Mesendoderm (in vitro differentiated cells): ENCODE data around the gene EEA1.
"Not testable (repeated sequence)": the region's sequence is repeated elsewhere in the genome, so short reads cannot be mapped to it uniquely, and the experiment has no call there.

Experiments
- DNase-seq: peaks from one replicate; pipeline ENCODE4 v3.0.0; 2013
- H2AK5ac ChIP-seq: 2 replicates; pipeline ENCODE4 v1.6.1; 2013; ENCODE audit warnings: low read length, inconsistent platforms
- H2BK120ac ChIP-seq: 2 replicates; pipeline ENCODE4 v1.6.1; 2013; ENCODE audit warnings: low read depth, mild to moderate bottlenecking, low read length, moderate library complexity, mixed read lengths
- H2BK15ac ChIP-seq: replicated peaks from 2 replicates; pipeline ENCODE4 v1.6.1; 2013; ENCODE audit warnings: low read depth, mild to moderate bottlenecking, moderate library complexity
- H2BK5ac ChIP-seq: 2 replicates; pipeline ENCODE4 v1.6.1; 2013; ENCODE audit warnings: low read length, inconsistent platforms
- H3K18ac ChIP-seq: 2 replicates; pipeline ENCODE4 v1.6.1; 2013; ENCODE audit warnings: mild to moderate bottlenecking, low read length, mixed read lengths
- H3K23ac ChIP-seq: one replicate; pipeline ENCODE4 v1.6.1; 2013; ENCODE audit warnings: low read length
- H3K27ac ChIP-seq: 2 replicates; pipeline ENCODE4 v1.5.1; 2013; ENCODE audit warnings: low read depth, mild to moderate bottlenecking, inconsistent platforms, low read length, moderate library complexity
- H3K27me3 ChIP-seq: 2 replicates; pipeline ENCODE4 v1.6.1; 2013; ENCODE audit warnings: low read length, control low read depth, mild to moderate bottlenecking, inconsistent platforms; ENCODE audit not compliant: insufficient read depth, poor library complexity
- H3K36me3 ChIP-seq: 2 replicates; pipeline ENCODE4 v1.6.1; 2013; ENCODE audit warnings: low read length, inconsistent platforms; ENCODE audit not compliant: control insufficient read depth, insufficient read depth
- H3K4ac ChIP-seq: one replicate; pipeline ENCODE4 v1.6.1; 2013; ENCODE audit warnings: low read depth, mild to moderate bottlenecking, low read length, moderate library complexity
- H3K4me1 ChIP-seq: 2 replicates; pipeline ENCODE4 v1.6.1; 2013; ENCODE audit warnings: low read depth, low read length, inconsistent platforms; ENCODE audit not compliant: control insufficient read depth
- H3K4me2 ChIP-seq: 2 replicates; pipeline ENCODE4 v1.6.1; 2013; ENCODE audit warnings: low read length
- H3K4me3 ChIP-seq: 2 replicates; pipeline ENCODE4 v1.5.1; 2013; ENCODE audit warnings: mild to moderate bottlenecking, low read length
- H3K56ac ChIP-seq: one replicate; pipeline ENCODE4 v1.6.1; 2013; ENCODE audit warnings: low read length
- H3K79me1 ChIP-seq: 2 replicates; pipeline ENCODE4 v1.6.1; 2013; ENCODE audit warnings: low read length, inconsistent platforms
- H3K79me2 ChIP-seq: 2 replicates; pipeline ENCODE4 v1.6.1; 2013; ENCODE audit warnings: mild to moderate bottlenecking, low read length; ENCODE audit not compliant: control insufficient read depth, insufficient read depth
- H3K9ac ChIP-seq: 2 replicates; pipeline ENCODE4 v1.6.1; 2013; ENCODE audit warnings: low read length, inconsistent platforms
- H4K5ac ChIP-seq: one replicate; pipeline ENCODE4 v1.6.1; 2013; ENCODE audit warnings: low read length
- H4K8ac ChIP-seq: one replicate; pipeline ENCODE4 v1.6.1; 2013; ENCODE audit warnings: low read depth, mild to moderate bottlenecking, control low read depth, low read length, moderate library complexity
- WGBS: extraction: QIAGEN DNeasy Blood & Tissue Kit; methylation state at CpG from one replicate; pipeline ENCODE4 v1.1.7; 2013; ENCODE audit warnings: low lambda C conversion rate, missing lambda C conversion rate; ENCODE audit not compliant: insufficient coverage; ENCODE audit errors: extremely low coverage; 5-methylcytosine and 5-hydroxymethylcytosine counted together

Gene EEA1

GRCh38 chr12:92756898-92757596 is 172.0 kb downstream of the EEA1 start:
- Histone ChIP-seq H3K4me2 (no peak overlapping the region), H3K36me3 (no peaks in the 10 kb centered on the region), H2BK120ac (no peak overlapping the region), H2AK5ac (no peak overlapping the region), H3K23ac (no peak overlapping the region), H3K79me2 (no peaks in the 10 kb centered on the region), H3K27me3 (no peaks in the 10 kb centered on the region), H3K56ac (no peak overlapping the region), H4K8ac (no peak overlapping the region), H3K4me1 (no peaks in the 10 kb centered on the region), H3K9ac (no peak overlapping the region), H2BK5ac (no peak overlapping the region), H4K5ac (no peak overlapping the region), H3K79me1 (no peaks in the 10 kb centered on the region), H3K4me3 (no peak overlapping the region), H3K27ac (no peak overlapping the region), H3K18ac (no peak overlapping the region), H2BK15ac (no peak overlapping the region), H3K4ac (no peak overlapping the region)
- no peak for DNase-seq
- WGBS = no CpG with 5 or more reads among the region's 3 CpGs

DNA sequence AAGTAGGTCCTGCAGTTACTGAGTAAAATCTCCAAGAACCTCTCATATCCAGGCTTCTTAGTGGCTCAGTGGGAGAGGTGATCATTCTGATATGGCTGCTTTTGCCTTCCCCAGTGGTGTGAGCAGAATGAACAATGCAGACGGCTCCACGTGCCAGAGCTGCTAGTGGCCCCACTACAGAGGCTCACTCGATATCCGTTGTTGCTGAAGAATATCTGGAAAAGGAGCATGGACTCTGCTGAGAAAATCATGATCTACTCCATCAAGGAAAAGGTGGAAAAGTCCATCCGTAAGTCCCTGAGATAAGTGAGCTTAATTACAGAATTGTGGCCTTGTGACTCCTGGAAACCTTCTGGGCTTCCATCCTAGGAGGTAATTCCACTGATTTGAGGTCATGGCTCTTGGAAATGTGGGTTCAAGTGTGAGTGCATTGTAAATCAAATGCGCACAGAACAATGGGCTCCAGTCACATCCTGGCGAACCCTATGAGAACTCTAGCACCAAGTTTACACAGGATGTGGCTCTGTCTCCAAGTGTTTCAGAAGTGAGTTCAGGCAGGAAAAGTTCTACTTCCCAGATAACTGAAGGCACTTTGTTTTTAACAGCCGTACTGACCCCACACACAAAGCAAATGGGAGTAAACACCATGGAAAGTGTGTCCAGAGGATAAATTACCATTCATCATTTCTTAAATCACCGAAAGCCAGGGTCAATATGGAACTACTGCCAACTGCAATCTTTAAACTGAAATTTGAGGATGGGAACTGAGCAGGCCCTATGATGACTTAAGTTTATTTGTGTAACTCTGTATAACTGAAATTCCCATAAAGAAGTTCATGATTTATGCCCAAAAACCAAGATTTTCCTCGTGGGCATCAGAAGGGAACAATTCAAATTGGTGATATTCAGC is 174.9 kb downstream of the EEA1 start:
- no peak overlapping the region for H2BK5ac ChIP-seq
- no peak overlapping the region for H3K4me3 ChIP-seq
- no peak overlapping the region for H3K4ac ChIP-seq
- no peak overlapping the region for H2BK15ac ChIP-seq
- H4K8ac ChIP-seq = no peak overlapping the region
- H2BK120ac ChIP-seq = no peak overlapping the region
- H2AK5ac ChIP-seq = no peak overlapping the region
- no peak overlapping the region for H3K4me2 ChIP-seq
- H3K9ac ChIP-seq = no peak overlapping the region
- H4K5ac ChIP-seq = no peak overlapping the region
- peak; percentile 3 for DNase-seq
- H3K18ac ChIP-seq = no peak overlapping the region
- H3K23ac ChIP-seq = no peak overlapping the region
- WGBS = no CpG with 5 or more reads among the region's 10 CpGs
- H3K27ac ChIP-seq = no peak overlapping the region
- no peaks in the 10 kb centered on the region for H3K4me1 ChIP-seq
- no peaks in the 10 kb centered on the region for H3K79me1 ChIP-seq
- H3K79me2 ChIP-seq = no peaks in the 10 kb centered on the region
- H3K27me3 ChIP-seq = no peaks in the 10 kb centered on the region
- no peaks in the 10 kb centered on the region for H3K36me3 ChIP-seq
- H3K56ac ChIP-seq = no peak overlapping the region

DNA sequence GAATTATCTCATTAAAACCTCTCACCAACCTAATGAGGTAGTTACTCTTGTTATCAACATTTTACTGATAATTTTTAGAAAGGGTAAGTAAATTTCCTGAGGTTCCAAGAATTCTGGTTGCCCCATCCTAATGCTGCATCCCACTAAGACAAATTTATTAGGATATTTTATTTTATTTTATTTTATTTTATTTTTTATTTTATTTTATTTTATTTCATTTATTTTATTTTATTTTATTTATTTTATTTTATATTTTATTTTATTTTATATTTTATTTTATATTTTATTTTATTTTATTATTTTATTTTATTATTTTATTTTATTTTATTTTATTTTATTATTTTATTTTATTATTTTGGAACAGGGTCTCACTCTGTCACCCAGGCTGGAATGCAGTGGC is 179.4 kb downstream of the EEA1 start:
- not testable (repeated sequence) for H3K56ac ChIP-seq, H3K79me1 ChIP-seq, H3K79me2 ChIP-seq

DNA sequence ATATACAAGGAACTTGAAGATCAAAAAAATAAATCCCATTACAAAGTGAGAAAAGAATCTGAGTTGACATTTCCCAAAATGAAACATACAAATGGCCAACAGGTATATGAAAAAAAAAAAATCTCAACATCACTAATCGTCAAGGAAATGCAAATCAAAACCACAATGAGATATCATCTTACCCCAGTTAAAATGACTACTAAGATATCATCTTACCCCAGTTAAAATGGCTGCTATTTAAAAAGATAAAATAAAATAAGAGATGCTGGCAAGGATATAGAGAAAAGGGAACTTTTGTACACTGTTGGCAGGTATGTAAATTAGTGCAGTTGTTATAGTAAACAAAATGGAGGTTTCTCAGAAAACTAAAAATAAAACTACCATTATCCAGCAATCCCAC is 181.9 kb downstream of the EEA1 start:
- Histone ChIP-seq H3K4me2 (no peak overlapping the region), H3K56ac (no peak overlapping the region), H2BK5ac (no peak overlapping the region), H3K23ac (no peak overlapping the region), H2BK15ac (no peak overlapping the region), H3K27ac (no peak overlapping the region), H3K79me2 (no peaks in the 10 kb centered on the region), H3K18ac (no peak overlapping the region), H4K5ac (no peak overlapping the region), H3K27me3 (no peaks in the 10 kb centered on the region), H3K79me1 (no peaks in the 10 kb centered on the region), H2AK5ac (no peak overlapping the region), H3K9ac (no peak overlapping the region), H3K36me3 (no peaks in the 10 kb centered on the region), H3K4me3 (no peak overlapping the region), H3K4ac (no peak overlapping the region), H4K8ac (no peak overlapping the region), H3K4me1 (no peaks in the 10 kb centered on the region), H2BK120ac (no peak overlapping the region)
- no peak for DNase-seq
- no CpG with 5 or more reads among the region's 1 CpG for WGBS

More for the DNA sequence above, 179.4 kb downstream of the EEA1 start:
- H3K4me3 ChIP-seq, H3K18ac ChIP-seq, H2BK120ac ChIP-seq, H2BK15ac ChIP-seq, H3K9ac ChIP-seq, DNase-seq, H2BK5ac ChIP-seq, H3K27ac ChIP-seq, H3K4me2 ChIP-seq, H3K4ac ChIP-seq, H4K5ac ChIP-seq, H4K8ac ChIP-seq, H3K23ac ChIP-seq, H3K27me3 ChIP-seq, H2AK5ac ChIP-seq, H3K36me3 ChIP-seq, H3K4me1 ChIP-seq: not testable (repeated sequence)

DNA sequence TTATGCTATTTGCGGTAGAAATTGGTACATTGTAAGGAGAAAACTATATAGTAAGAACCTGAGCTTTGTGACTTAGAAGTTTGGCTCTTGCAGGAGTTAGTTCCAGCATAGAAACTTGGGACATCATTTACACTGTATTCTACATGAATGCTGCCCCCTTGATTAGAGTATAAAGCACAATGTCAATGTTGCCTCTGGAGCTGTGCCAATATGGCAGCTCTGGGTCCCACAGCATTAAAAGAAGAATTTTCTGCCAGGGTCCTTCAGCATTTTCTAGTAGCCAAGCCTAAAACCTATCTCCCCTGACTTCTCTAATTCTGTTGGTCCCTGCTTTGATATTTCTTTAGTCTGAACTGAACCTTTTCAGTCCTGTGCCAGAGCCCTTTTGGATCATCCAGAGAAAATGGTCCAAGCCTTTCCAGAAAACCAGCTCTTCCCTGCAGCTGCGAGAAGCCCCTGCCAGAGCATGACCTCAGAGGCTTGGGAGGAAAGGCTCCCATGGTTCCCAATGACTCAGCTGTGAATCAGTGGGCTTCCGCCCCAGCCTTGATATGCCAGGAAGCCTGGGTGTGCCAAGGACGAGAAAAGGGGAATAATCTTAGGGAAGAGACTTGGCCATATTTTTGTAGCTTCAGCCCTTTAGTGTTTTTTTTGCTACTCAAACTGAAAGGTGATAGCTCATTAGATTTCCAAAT is 183.1 kb downstream of the EEA1 start:
- H4K5ac ChIP-seq = no peak overlapping the region
- no peak overlapping the region for H3K4me2 ChIP-seq
- no peaks in the 10 kb centered on the region for H3K4me1 ChIP-seq
- H3K4me3 ChIP-seq = no peak overlapping the region
- H3K56ac ChIP-seq = no peak overlapping the region
- DNase-seq = peak; percentile 33
- no CpG with 5 or more reads among the region's 4 CpGs for WGBS
- H3K4ac ChIP-seq = no peak overlapping the region
- H4K8ac ChIP-seq = no peak overlapping the region
- no peak overlapping the region for H2BK15ac ChIP-seq
- no peak overlapping the region for H3K18ac ChIP-seq
- no peak overlapping the region for H3K9ac ChIP-seq
- no peak overlapping the region for H2BK120ac ChIP-seq
- no peaks in the 10 kb centered on the region for H3K79me2 ChIP-seq
- no peaks in the 10 kb centered on the region for H3K79me1 ChIP-seq
- H3K27me3 ChIP-seq = no peaks in the 10 kb centered on the region
- no peak overlapping the region for H3K27ac ChIP-seq
- no peaks in the 10 kb centered on the region for H3K36me3 ChIP-seq
- no peak overlapping the region for H2BK5ac ChIP-seq
- H3K23ac ChIP-seq = no peak overlapping the region
- no peak overlapping the region for H2AK5ac ChIP-seq
